K562 (cell line): ENCODE data around the gene FBRS. TPM values are rescaled to one million over a fixed set of nuclear protein-coding genes. Genes with fewer than 3 reads are reported as not detected.
A peak's percentile ranks its signal among the peaks of the same experiment; 100 is the strongest.

Experiments used
- polyA plus RNA-seq, 8 experiments: library from polyadenylated mRNA; depleted of rRNA in 4 of 8; stranded (reverse) in 5 of 8; unstranded in 3 of 8; fragments of >200 nt; fragmentation: Nextera tagmentation in 2 of 8; fragmentation: Illumina TruSeq in 1 of 8; extraction: Ambion mirVana in 2 of 8; extraction: Trizol in 1 of 8; gene quantifications; 2 replicates each; pipeline versions ENCODE4 v1.2.1 to v1.2.3, GENCODE V29; 2011 to 2014; ENCODE audit warnings: inconsistent platforms in 1 of 8, missing spikeins in 1 of 8
- small RNA-seq: library from RNA; depleted of rRNA; stranded (forward); fragments of <200 nt; gene quantifications from one replicate; pipeline ENCODE3, GENCODE V24; 2014
- total RNA-seq, 7 experiments: library from RNA; depleted of rRNA in 6 of 7; stranded (reverse); fragments of >200 nt in 6 of 7; fragmentation: Illumina TruSeq in 2 of 7; extraction: Trizol in 2 of 7; gene quantifications; 2 replicates each; pipeline versions ENCODE4 v1.2.1 to v1.2.3, GENCODE V29; 2011 to 2021; ENCODE audit warnings: low replicate concordance in 1 of 7

Gene FBRS
- total and polyA plus RNA-seq, 9 of the 15 experiments (the other 6 are each of a cell fraction or from before 2014, with no cell fraction given), result 0.32 to 59.5 (median 13.1) TPM

Small RNAs within 50 kb of the gene (small RNA-seq; reads per million reads assigned to genes)
- gene AC093249.1 (not detected), gene RNU6-1043P (not detected), gene RNU6-416P (not detected), gene SNORA30 (14.9 reads per million, percentile 96 among the genes with 10 or more reads in this experiment)

Other genes with a start within 250 kb of the FBRS start
Only the 7 nearest of the 17 such genes appear.
- 9.5 and 9.8 TPM in 2 replicates for gene ZNF764, start 100.1 kb upstream of the FBRS start, total RNA-seq (2014; rRNA removed)
- gene ZNF764, start 100.1 kb upstream of the FBRS start, total RNA-seq (2014; rRNA removed; fragmentation: Illumina TruSeq; extraction: Trizol), result 2.4 and 2.5 TPM in 2 replicates
- 4.1 and 4.6 TPM in 2 replicates for gene ZNF764, start 100.1 kb upstream of the FBRS start, total RNA-seq (2015; rRNA removed; fragmentation: Illumina TruSeq; extraction: Trizol)
- 10.1 and 11.1 TPM in 2 replicates for gene ZNF764, start 100.1 kb upstream of the FBRS start, total RNA-seq (2021)
- gene ZNF764, start 100.1 kb upstream of the FBRS start, polyA plus RNA-seq (2011; rRNA removed), result 3.9 and 7.1 TPM in 2 replicates
- 4.1 and 4.3 TPM in 2 replicates for gene ZNF764, start 100.1 kb upstream of the FBRS start, polyA plus RNA-seq (2014; fragmentation: Illumina TruSeq; extraction: Trizol)
- gene ZNF764, start 100.1 kb upstream of the FBRS start, polyA plus RNA-seq (2014; fragmentation: Nextera tagmentation; extraction: Ambion mirVana), result under 1 TPM; 0.69 to 0.81 TPM
- 8.7 and 10.0 TPM in 2 replicates for gene ZNF764, start 100.1 kb upstream of the FBRS start, polyA plus RNA-seq (2014; rRNA removed)
- gene ZNF688, start 86.7 kb upstream of the FBRS start, total RNA-seq (2014; rRNA removed), result 7.7 and 12.9 TPM in 2 replicates
- gene ZNF688, start 86.7 kb upstream of the FBRS start, total RNA-seq (2014; rRNA removed; fragmentation: Illumina TruSeq; extraction: Trizol), result 1.4 and 2.8 TPM in 2 replicates
- gene ZNF688, start 86.7 kb upstream of the FBRS start, total RNA-seq (2015; rRNA removed; fragmentation: Illumina TruSeq; extraction: Trizol), result 4.1 and 5.2 TPM in 2 replicates
- gene ZNF688, start 86.7 kb upstream of the FBRS start, total RNA-seq (2021), result 4.5 and 5.1 TPM in 2 replicates
- gene ZNF688, start 86.7 kb upstream of the FBRS start, polyA plus RNA-seq (2011; rRNA removed), result 2.4 TPM in 2 replicates
- gene ZNF688, start 86.7 kb upstream of the FBRS start, polyA plus RNA-seq (2014; fragmentation: Illumina TruSeq; extraction: Trizol), result 5.4 and 7.0 TPM in 2 replicates
- gene ZNF688, start 86.7 kb upstream of the FBRS start, polyA plus RNA-seq (2014; fragmentation: Nextera tagmentation; extraction: Ambion mirVana), result under 1 TPM; 0.48 TPM
- 4.6 and 12.5 TPM in 2 replicates for gene ZNF688, start 86.7 kb upstream of the FBRS start, polyA plus RNA-seq (2014; rRNA removed)
- 6.9 and 7.2 TPM in 2 replicates for gene ZNF785, start 72.7 kb upstream of the FBRS start, total RNA-seq (2014; rRNA removed)
- gene ZNF785, start 72.7 kb upstream of the FBRS start, total RNA-seq (2014; rRNA removed; fragmentation: Illumina TruSeq; extraction: Trizol), result 4.6 and 4.8 TPM in 2 replicates
- gene ZNF785, start 72.7 kb upstream of the FBRS start, total RNA-seq (2015; rRNA removed; fragmentation: Illumina TruSeq; extraction: Trizol), result 6.2 and 6.4 TPM in 2 replicates
- gene ZNF785, start 72.7 kb upstream of the FBRS start, total RNA-seq (2021), result 9.7 and 11.6 TPM in 2 replicates
- gene ZNF785, start 72.7 kb upstream of the FBRS start, polyA plus RNA-seq (2011; rRNA removed), result 10.6 and 12.4 TPM in 2 replicates
- 4.7 and 5.0 TPM in 2 replicates for gene ZNF785, start 72.7 kb upstream of the FBRS start, polyA plus RNA-seq (2014; fragmentation: Illumina TruSeq; extraction: Trizol)
- under 1 TPM; 0.64 to 0.70 TPM for gene ZNF785, start 72.7 kb upstream of the FBRS start, polyA plus RNA-seq (2014; fragmentation: Nextera tagmentation; extraction: Ambion mirVana)
- gene ZNF785, start 72.7 kb upstream of the FBRS start, polyA plus RNA-seq (2014; rRNA removed), result 11.0 and 12.4 TPM in 2 replicates
- 11.4 and 14.6 TPM in 2 replicates for gene ZNF689, start 48.0 kb upstream of the FBRS start, total RNA-seq (2014; rRNA removed)
- gene ZNF689, start 48.0 kb upstream of the FBRS start, total RNA-seq (2014; rRNA removed; fragmentation: Illumina TruSeq; extraction: Trizol), result 8.4 and 8.7 TPM in 2 replicates
- 12.0 and 12.1 TPM in 2 replicates for gene ZNF689, start 48.0 kb upstream of the FBRS start, total RNA-seq (2015; rRNA removed; fragmentation: Illumina TruSeq; extraction: Trizol)
- 15.4 and 16.9 TPM in 2 replicates for gene ZNF689, start 48.0 kb upstream of the FBRS start, total RNA-seq (2021)
- gene ZNF689, start 48.0 kb upstream of the FBRS start, polyA plus RNA-seq (2011; rRNA removed), result 8.0 and 9.6 TPM in 2 replicates
- 11.6 and 12.3 TPM in 2 replicates for gene ZNF689, start 48.0 kb upstream of the FBRS start, polyA plus RNA-seq (2014; fragmentation: Illumina TruSeq; extraction: Trizol)
- gene ZNF689, start 48.0 kb upstream of the FBRS start, polyA plus RNA-seq (2014; fragmentation: Nextera tagmentation; extraction: Ambion mirVana), result 1 to 10 TPM; 5.4 to 5.7 TPM
- 10.2 and 10.8 TPM in 2 replicates for gene ZNF689, start 48.0 kb upstream of the FBRS start, polyA plus RNA-seq (2014; rRNA removed)
- gene PRR14, start 7.5 kb upstream of the FBRS start, total RNA-seq (2014; rRNA removed), result 15.6 and 20.2 TPM in 2 replicates
- 6.5 and 6.8 TPM in 2 replicates for gene PRR14, start 7.5 kb upstream of the FBRS start, total RNA-seq (2014; rRNA removed; fragmentation: Illumina TruSeq; extraction: Trizol)
- 11.5 and 12.5 TPM in 2 replicates for gene PRR14, start 7.5 kb upstream of the FBRS start, total RNA-seq (2015; rRNA removed; fragmentation: Illumina TruSeq; extraction: Trizol)
- gene PRR14, start 7.5 kb upstream of the FBRS start, total RNA-seq (2021), result 62.1 and 63.1 TPM in 2 replicates
- gene PRR14, start 7.5 kb upstream of the FBRS start, polyA plus RNA-seq (2011; rRNA removed), result 10.0 and 13.0 TPM in 2 replicates
- 23.8 and 38.3 TPM in 2 replicates for gene PRR14, start 7.5 kb upstream of the FBRS start, polyA plus RNA-seq (2014; fragmentation: Illumina TruSeq; extraction: Trizol)
- gene PRR14, start 7.5 kb upstream of the FBRS start, polyA plus RNA-seq (2014; fragmentation: Nextera tagmentation; extraction: Ambion mirVana), result 1 to 10 TPM; 2.2 to 2.3 TPM
- 20.5 and 26.7 TPM in 2 replicates for gene PRR14, start 7.5 kb upstream of the FBRS start, polyA plus RNA-seq (2014; rRNA removed)
- 16.0 and 16.3 TPM in 2 replicates for gene SRCAP, start 40.7 kb downstream of the FBRS start, total RNA-seq (2014; rRNA removed)
- 3.5 and 3.7 TPM in 2 replicates for gene SRCAP, start 40.7 kb downstream of the FBRS start, total RNA-seq (2014; rRNA removed; fragmentation: Illumina TruSeq; extraction: Trizol)
- gene SRCAP, start 40.7 kb downstream of the FBRS start, total RNA-seq (2015; rRNA removed; fragmentation: Illumina TruSeq; extraction: Trizol), result 5.8 and 7.9 TPM in 2 replicates
- 58.9 and 62.6 TPM in 2 replicates for gene SRCAP, start 40.7 kb downstream of the FBRS start, total RNA-seq (2021)
- 2.2 and 6.4 TPM in 2 replicates for gene SRCAP, start 40.7 kb downstream of the FBRS start, polyA plus RNA-seq (2011; rRNA removed)
- 14.9 and 21.0 TPM in 2 replicates for gene SRCAP, start 40.7 kb downstream of the FBRS start, polyA plus RNA-seq (2014; fragmentation: Illumina TruSeq; extraction: Trizol)
- gene SRCAP, start 40.7 kb downstream of the FBRS start, polyA plus RNA-seq (2014; fragmentation: Nextera tagmentation; extraction: Ambion mirVana), result under 1 TPM; 0.21 to 0.53 TPM
- 11.4 and 17.0 TPM in 2 replicates for gene SRCAP, start 40.7 kb downstream of the FBRS start, polyA plus RNA-seq (2014; rRNA removed)
- 30.7 and 45.9 TPM in 2 replicates for gene PHKG2, start 90.0 kb downstream of the FBRS start, total RNA-seq (2014; rRNA removed)
- gene PHKG2, start 90.0 kb downstream of the FBRS start, total RNA-seq (2014; rRNA removed; fragmentation: Illumina TruSeq; extraction: Trizol), result 18.3 and 21.2 TPM in 2 replicates
- gene PHKG2, start 90.0 kb downstream of the FBRS start, total RNA-seq (2015; rRNA removed; fragmentation: Illumina TruSeq; extraction: Trizol), result 23.9 and 25.2 TPM in 2 replicates
- gene PHKG2, start 90.0 kb downstream of the FBRS start, total RNA-seq (2021), result 39.7 and 40.7 TPM in 2 replicates
- gene PHKG2, start 90.0 kb downstream of the FBRS start, polyA plus RNA-seq (2011; rRNA removed), result 44.1 and 54.4 TPM in 2 replicates
- gene PHKG2, start 90.0 kb downstream of the FBRS start, polyA plus RNA-seq (2014; fragmentation: Illumina TruSeq; extraction: Trizol), result 39.2 and 41.0 TPM in 2 replicates
- gene PHKG2, start 90.0 kb downstream of the FBRS start, polyA plus RNA-seq (2014; fragmentation: Nextera tagmentation; extraction: Ambion mirVana), result 10 to 100 TPM in 1 of 2 experiments, 1 to 10 TPM in 1; 5.8 to 14.1 TPM
- gene PHKG2, start 90.0 kb downstream of the FBRS start, polyA plus RNA-seq (2014; rRNA removed), result 50.4 and 54.2 TPM in 2 replicates